HepG2 (cell line): ENCODE measurements around the gene PGGT1B. TPM values are rescaled to one million over a fixed set of nuclear protein-coding genes. Genes with fewer than 3 reads are reported as not detected.

ENCODE experiments used
- AGO2 ChIP-seq: fragments of 200-400 bp; formaldehyde crosslinking; optimal IDR thresholded peaks from 2 replicates; pipeline ENCODE3; 2017; ENCODE audit warnings: mild to moderate bottlenecking, low read depth, low read length, moderate library complexity
- CEBPG ChIP-seq: IDR thresholded peaks from 2 replicates; pipeline ENCODE4 v1.6.1; 2016
- ETV5 ChIP-seq: IDR thresholded peaks from 2 replicates; pipeline ENCODE4 v1.6.1; 2018; ENCODE audit warnings: missing biosample characterization, missing genetic modification reagents, inconsistent platforms, borderline replicate concordance
- JUN ChIP-seq: sonication (generic); formaldehyde crosslinking; IDR thresholded peaks from 2 replicates; pipeline ENCODE4 v1.4.0; 2020; ENCODE audit warnings: mild to moderate bottlenecking, missing genetic modification reagents
- KDM4B ChIP-seq: sonication (generic); formaldehyde crosslinking; IDR thresholded peaks from 2 replicates; pipeline ENCODE4 v1.4.0; 2020; ENCODE audit warnings: missing genetic modification reagents
- MED8 ChIP-seq: sonication (generic); formaldehyde crosslinking; IDR thresholded peaks from 2 replicates; pipeline ENCODE4 v1.8.1; 2023; ENCODE audit warnings: mild to moderate bottlenecking, missing genetic modification reagents; ENCODE audit not compliant: insufficient replicate concordance
- PAWR ChIP-seq: sonication (generic); formaldehyde crosslinking; IDR thresholded peaks from 2 replicates; pipeline ENCODE4 v1.4.0; 2020; ENCODE audit warnings: missing genetic modification reagents, mild to moderate bottlenecking, borderline replicate concordance
- SOX13 ChIP-seq, 3 experiments: fragments of 450-650 bp in 1 of 3; sonication (generic) in 1 of 3; formaldehyde crosslinking in 1 of 3; IDR thresholded peaks in 2 of 3; conservative IDR thresholded peaks in 1 of 3; 2 replicates each; pipeline versions ENCODE4 v1.5.0 to v1.6.1; 2016 to 2020; ENCODE audit warnings: antibody characterized with exemption in 1 of 3, mild to moderate bottlenecking in 1 of 3, missing compliant biosample characterization in 1 of 3, missing genetic modification reagents in 1 of 3, moderate library complexity in 1 of 3
- THYN1 ChIP-seq: sonication (generic); formaldehyde crosslinking; IDR thresholded peaks from 2 replicates; pipeline ENCODE4 v1.8.1; 2023; ENCODE audit warnings: low read depth, mild to moderate bottlenecking, moderate library complexity, missing genetic modification reagents, borderline replicate concordance
- ZNF318 ChIP-seq: sonication (generic); formaldehyde crosslinking; IDR thresholded peaks from 2 replicates; pipeline ENCODE4 v1.4.0; 2020; ENCODE audit warnings: mild to moderate bottlenecking, missing genetic modification reagents
- ZNF576 ChIP-seq: sonication (generic); formaldehyde crosslinking; IDR thresholded peaks from 2 replicates; pipeline ENCODE4 v1.4.0; 2020; ENCODE audit warnings: mild to moderate bottlenecking, missing genetic modification reagents
- ZNF646 ChIP-seq: sonication (generic); formaldehyde crosslinking; IDR thresholded peaks from 2 replicates; pipeline ENCODE4 v1.9.0; 2021; ENCODE audit warnings: mild to moderate bottlenecking, missing genetic modification reagents
- ZNF878 ChIP-seq: sonication (generic); formaldehyde crosslinking; IDR thresholded peaks from 2 replicates; pipeline ENCODE4 v1.8.1; 2023; ENCODE audit warnings: mild to moderate bottlenecking, missing genetic modification reagents, moderate library complexity
- polyA plus RNA-seq, 8 experiments: library from polyadenylated mRNA; depleted of rRNA in 3 of 8; stranded (reverse) in 7 of 8; unstranded in 1 of 8; fragments of >200 nt; fragmentation: Illumina TruSeq in 4 of 8; extraction: Trizol in 4 of 8; gene quantifications; 2 replicates each; pipeline versions ENCODE4 v1.2.1 to v1.2.3, GENCODE V29; 2011 to 2016; ENCODE audit warnings: low read depth in 4 of 8, missing spikeins in 1 of 8, mixed read lengths in 1 of 8; ENCODE audit not compliant: insufficient read depth in 1 of 8
- total RNA-seq, 5 experiments: library from RNA; depleted of rRNA; stranded (reverse); fragments of >200 nt; fragmentation: Illumina TruSeq; extraction: Trizol; gene quantifications; 2 replicates each; pipeline ENCODE4 v1.2.3, GENCODE V29; 2016; ENCODE audit warnings: low read depth in 1 of 5

The PGGT1B gene
- total and polyA plus RNA-seq, 2 of the 13 experiments (the other 11 are each of a cell fraction or from before 2014, with no cell fraction given) = 2.4 to 42.7 TPM

DNA sequence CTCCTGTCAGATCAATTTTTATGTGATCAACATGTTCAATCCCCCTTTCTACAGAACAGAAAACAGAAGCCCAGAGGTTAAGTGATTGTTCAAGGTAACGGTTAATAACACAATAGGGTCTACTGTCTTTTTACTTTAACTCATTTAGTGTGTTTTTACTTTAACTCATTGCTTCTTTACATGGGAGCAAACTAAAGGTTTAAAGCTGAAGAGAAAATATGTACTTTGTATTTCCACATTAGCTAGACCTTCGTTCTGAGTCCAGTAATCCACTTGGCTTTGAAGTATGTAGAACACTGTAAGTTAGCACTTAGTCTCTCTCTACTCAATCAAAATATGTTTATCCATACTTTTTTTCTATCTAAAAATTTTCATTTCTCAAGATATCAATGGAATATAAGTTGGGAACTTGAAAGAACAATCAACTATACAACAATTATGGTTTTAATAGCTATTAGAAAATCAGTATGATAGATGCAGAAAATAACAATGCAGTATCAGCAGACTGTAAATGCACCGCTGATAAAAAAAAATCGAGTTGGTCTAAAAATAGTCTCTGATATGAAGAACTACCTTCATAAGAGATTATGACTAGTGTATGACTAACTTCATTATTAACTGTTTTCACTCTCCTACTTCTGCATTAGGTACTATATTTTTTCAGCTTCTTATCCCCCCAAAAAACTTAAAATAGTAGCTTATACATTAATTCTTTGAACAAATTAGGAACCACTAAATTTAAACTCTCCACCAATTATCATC is 20.6 kb downstream of the PGGT1B start (continued):
- TF ChIP-seq KDM4B (CRISPR knock-in tag) (no peak), CEBPG (CRISPR knock-in tag) (peak; percentile 32; the same call in 1 of the 2 replicates), AGO2 (no peak), PAWR (CRISPR knock-in tag) (no peak), ZNF318 (CRISPR knock-in tag) (no peak), MED8 (CRISPR knock-in tag) (no peak), ETV5 (CRISPR knock-in tag) (no peak), JUN (CRISPR knock-in tag) (no peak), SOX13 (IDR thresholded peaks at IDR 0.05) (0 out of 2 replicates have a peak, but pooled peaks have one; percentile 13), SOX13 (CRISPR knock-in tag; conservative IDR thresholded peaks at IDR 0.05 in 1 of 2, IDR thresholded peaks at IDR 0.05 in 1 of 2) (peak in 1 of 2 experiments; percentile 89; a peak in 2 of 4 replicates), THYN1 (CRISPR knock-in tag) (no peak), ZNF646 (CRISPR knock-in tag) (no peak), ZNF878 (CRISPR knock-in tag) (no peak), ZNF576 (no peak)
